OCI-LY3 (cell line): ENCODE data around the gene CENPK.
"Not testable (repeated sequence)": the region's sequence is repeated elsewhere in the genome, so short reads cannot be mapped to it uniquely, and the experiment has no call there.

Experiments used
- CTCF ChIP-seq: fragments of 200-600, 300-600 bp; sonication (generic); IDR thresholded peaks from 2 replicates; pipeline ENCODE4 v1.5.1; 2014; ENCODE audit warnings: antibody characterized with exemption, low read length, low read depth
- EZH2phosphoT487 ChIP-seq: fragments of 200-600 bp; shearing (Covaris generic); IDR thresholded peaks from 2 replicates; pipeline ENCODE4 v1.6.1; 2018; ENCODE audit warnings: antibody characterized with exemption, mixed run types, low read depth

DNA sequence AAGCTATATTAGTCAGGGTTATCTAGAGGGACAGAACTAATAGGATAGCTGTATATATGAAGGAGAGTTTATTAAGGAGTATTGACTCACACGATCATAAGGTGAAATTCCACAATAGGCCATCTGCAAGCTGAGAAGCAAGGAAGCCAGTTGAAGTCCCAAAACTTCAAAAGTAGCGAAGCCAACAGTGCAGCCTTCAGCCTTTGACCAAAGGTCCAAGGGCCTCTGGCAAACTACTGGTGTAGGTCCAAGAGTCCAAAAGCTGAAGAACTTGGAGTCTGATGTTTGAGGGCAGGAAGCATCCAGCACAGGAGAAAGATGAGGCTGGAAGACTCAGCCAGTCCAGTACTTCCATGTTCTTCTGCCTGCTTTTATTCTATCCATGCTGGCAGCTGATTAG, 76.2 kb downstream of the CENPK start:
- not testable (repeated sequence) for TF ChIP-seq EZH2phosphoT487, CTCF
